Measurements from ENCODE around the gene UQCRQ. TPM values are rescaled to one million over a fixed set of nuclear protein-coding genes. Genes with fewer than 3 reads are reported as not detected.
A peak's percentile ranks its signal among the peaks of the same experiment; 100 is the strongest.

UQCRQ gene
- total RNA-seq, 1 donor from 2014 or later: 1,839 TPM

GRCh38 chr5:132877938-132878337, 11.5 kb downstream of the UQCRQ start:
- H3K4me3 ChIP-seq: no peak overlapping the region
- no peaks in the 10 kb centered on the region for H3K27me3 ChIP-seq (ENCODE audit: low read depth)
- peaks cover 40% of the 10 kb centered on the region for H3K4me1 ChIP-seq
- peak overlapping the region; percentile 64 for H3K27ac ChIP-seq (replicated peaks)
- H3K36me3 ChIP-seq: peaks cover 54% of the 10 kb centered on the region
- no peak for TF ChIP-seq CTCF (IDR thresholded peaks at IDR 0.05; ENCODE audit: borderline replicate concordance)
- H3K9me3 ChIP-seq (replicated peaks): no peaks in the 10 kb centered on the region
- intact Hi-C loops (cut with micrococcal nuclease): no loop called here
- peak; percentile 23 for DNase-seq

- H3K36me3 ChIP-seq: peaks cover 82% of the 10 kb centered on the region
- peaks cover 4% of the 10 kb centered on the region for H3K4me1 ChIP-seq
- no peak overlapping the region for H3K4me3 ChIP-seq
- no peak overlapping the region for H3K27ac ChIP-seq (replicated peaks)
- no peaks in the 10 kb centered on the region for H3K9me3 ChIP-seq (replicated peaks)
- H3K27me3 ChIP-seq (ENCODE audit: low read depth): no peaks in the 10 kb centered on the region
- no peak for DNase-seq
- intact Hi-C loops (cut with micrococcal nuclease): no loop called here
- TF ChIP-seq CTCF (IDR thresholded peaks at IDR 0.05; ENCODE audit: borderline replicate concordance): peak; percentile 79
Observed at GRCh38 chr5:132883261-132883834, 16.9 kb downstream of the UQCRQ start.

- Histone ChIP-seq H3K4me3 (no peak overlapping the region), H3K27me3 (ENCODE audit: low read depth) (no peaks in the 10 kb centered on the region), H3K4me1 (no peaks in the 10 kb centered on the region), H3K36me3 (peaks cover 86% of the 10 kb centered on the region), H3K9me3 (replicated peaks) (no peaks in the 10 kb centered on the region), H3K27ac (replicated peaks) (no peak overlapping the region)
- no peak for DNase-seq
- TF ChIP-seq CTCF (IDR thresholded peaks at IDR 0.05; ENCODE audit: borderline replicate concordance): no peak
- intact Hi-C loops (cut with micrococcal nuclease): no loop called here
Observed at GRCh38 chr5:132884548-132884947, 18.1 kb downstream of the UQCRQ start.

- Histone ChIP-seq H3K27me3 (ENCODE audit: low read depth) (no peaks in the 10 kb centered on the region), H3K4me3 (no peak overlapping the region), H3K27ac (replicated peaks) (no peak overlapping the region), H3K4me1 (no peaks in the 10 kb centered on the region), H3K9me3 (replicated peaks) (no peaks in the 10 kb centered on the region), H3K36me3 (peaks cover 85% of the 10 kb centered on the region)
- no peak for TF ChIP-seq CTCF (IDR thresholded peaks at IDR 0.05; ENCODE audit: borderline replicate concordance)
- intact Hi-C loops (cut with micrococcal nuclease): no loop called here
- DNase-seq: no peak
Observed at GRCh38 chr5:132886064-132886823, 19.8 kb downstream of the UQCRQ start.

- H3K27ac ChIP-seq (replicated peaks): no peak overlapping the region
- intact Hi-C loops (cut with micrococcal nuclease): no loop called here
- peaks cover 85% of the 10 kb centered on the region for H3K36me3 ChIP-seq
- no peaks in the 10 kb centered on the region for H3K9me3 ChIP-seq (replicated peaks)
- DNase-seq: no peak
- no peak overlapping the region for H3K4me3 ChIP-seq
- H3K4me1 ChIP-seq: no peaks in the 10 kb centered on the region
- no peak for TF ChIP-seq CTCF (IDR thresholded peaks at IDR 0.05; ENCODE audit: borderline replicate concordance)
- H3K27me3 ChIP-seq (ENCODE audit: low read depth): no peaks in the 10 kb centered on the region
Observed at GRCh38 chr5:132887283-132887682, 20.8 kb downstream of the UQCRQ start.

Measured in left ventricle myocardium inferior (tissue), 1 donor.